Measurements from ENCODE around the gene CLDN22. TPM values are rescaled to one million over a fixed set of nuclear protein-coding genes. Genes with fewer than 3 reads are reported as not detected.

CLDN22 gene
- total and polyA plus RNA-seq, 10 of the 15 experiments (the other 5 are each of a cell fraction or from before 2014, with no cell fraction given) = not detected

DNA sequence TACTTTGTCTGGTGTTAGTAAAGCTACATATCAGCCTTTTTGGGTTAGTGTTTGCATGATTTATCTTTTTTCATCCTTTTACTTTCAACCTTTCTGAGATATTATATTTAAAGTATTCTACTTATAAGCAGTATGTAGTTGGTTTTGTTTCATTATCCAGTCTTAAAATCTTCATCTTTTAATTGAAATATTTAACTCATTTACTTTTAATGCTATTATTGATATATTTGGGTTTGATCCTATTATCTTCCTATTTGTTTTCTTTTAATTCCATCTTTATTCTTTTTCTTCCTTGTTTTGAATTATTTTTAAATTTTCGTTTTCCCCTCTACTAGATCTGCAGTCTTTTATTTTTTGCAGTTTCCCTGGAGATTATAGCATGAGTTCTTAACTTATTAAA, 44.0 kb downstream of the CLDN22 start:
- no peak overlapping the region for H2AFZ ChIP-seq (ENCODE audit: control insufficient read depth, low read depth, low read length)
- ChIA-PET POLR2A (no interaction called here), SMC1A (ENCODE audit: uncharacterized antibody, unreplicated experiment) (interaction anchor here (0.6 kb wide), 1 partner anchor 1197 kb away, joined by 3 read pairs; no protein-coding TSS in a partner anchor), CTCF (no interaction called here), RAD21 (ENCODE audit: unreplicated experiment) (no interaction called here)
- H3K27ac ChIP-seq (ENCODE audit: control insufficient read depth, insufficient read depth) = no peak overlapping the region
- WGBS (ENCODE audit: insufficient coverage, insufficient replicate concordance, low lambda C conversion rate, missing lambda C conversion rate) = 0% methylated on average over 1 of the region's 1 CpG
- H3K9ac ChIP-seq (ENCODE audit: control insufficient read depth, insufficient read depth, low read length) = no peak overlapping the region
- no peaks in the 10 kb centered on the region for H3K4me1 ChIP-seq (ENCODE audit: control insufficient read depth, insufficient read depth, low read length)
- intact Hi-C loops (cut with micrococcal nuclease; ENCODE audit: unreplicated experiment) = no loop called here
- in situ Hi-C loops (cut with MboI) = no loop called here
- H3K27me3 ChIP-seq (replicated peaks in 1 of 2; ENCODE audit: control insufficient read depth in 2 of 2, insufficient read depth in 2 of 2, low read length in 1 of 2) = no peaks in the 10 kb centered on the region
- no TSS peak for BruUV-seq (replicated peaks)
- no peak for FAIRE-seq
- ATAC-seq = no peak
- H4K20me1 ChIP-seq (ENCODE audit: control insufficient read depth, insufficient read depth) = no peaks in the 10 kb centered on the region
- TF ChIP-seq, protein P1, sequence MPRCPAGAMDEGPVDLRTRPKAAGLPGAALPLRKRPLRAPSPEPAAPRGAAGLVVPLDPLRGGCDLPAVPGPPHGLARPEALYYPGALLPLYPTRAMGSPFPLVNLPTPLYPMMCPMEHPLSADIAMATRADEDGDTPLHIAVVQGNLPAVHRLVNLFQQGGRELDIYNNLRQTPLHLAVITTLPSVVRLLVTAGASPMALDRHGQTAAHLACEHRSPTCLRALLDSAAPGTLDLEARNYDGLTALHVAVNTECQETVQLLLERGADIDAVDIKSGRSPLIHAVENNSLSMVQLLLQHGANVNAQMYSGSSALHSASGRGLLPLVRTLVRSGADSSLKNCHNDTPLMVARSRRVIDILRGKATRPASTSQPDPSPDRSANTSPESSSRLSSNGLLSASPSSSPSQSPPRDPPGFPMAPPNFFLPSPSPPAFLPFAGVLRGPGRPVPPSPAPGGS (IDR thresholded peaks at IDR 0.05; ENCODE audit: borderline replicate concordance, insufficient read depth, low read depth, low read length, poor library complexity, severe bottlenecking) = no peak
- TF ChIP-seq MYB (IDR thresholded peaks at IDR 0.05; ENCODE audit: borderline replicate concordance, low read depth, low read length) (no peak), KAT2A (conservative IDR thresholded peaks at IDR 0.05; ENCODE audit: control insufficient read depth, low read depth, low read length) (no peak), STAT1 (conservative IDR thresholded peaks at IDR 0.05) (no peak), BACH1 (IDR thresholded peaks at IDR 0.05; ENCODE audit: borderline replicate concordance) (no peak), CTCF (IDR thresholded peaks at IDR 0.05 in 2 of 3, conservative IDR thresholded peaks at IDR 0.05 in 1 of 3; ENCODE audit: control insufficient read depth in 2 of 3, extremely low read depth in 1 of 3, insufficient read depth in 1 of 3, low read depth in 3 of 3, low read length in 3 of 3) (no peak)
- TF ChIP-seq, protein P2, sequence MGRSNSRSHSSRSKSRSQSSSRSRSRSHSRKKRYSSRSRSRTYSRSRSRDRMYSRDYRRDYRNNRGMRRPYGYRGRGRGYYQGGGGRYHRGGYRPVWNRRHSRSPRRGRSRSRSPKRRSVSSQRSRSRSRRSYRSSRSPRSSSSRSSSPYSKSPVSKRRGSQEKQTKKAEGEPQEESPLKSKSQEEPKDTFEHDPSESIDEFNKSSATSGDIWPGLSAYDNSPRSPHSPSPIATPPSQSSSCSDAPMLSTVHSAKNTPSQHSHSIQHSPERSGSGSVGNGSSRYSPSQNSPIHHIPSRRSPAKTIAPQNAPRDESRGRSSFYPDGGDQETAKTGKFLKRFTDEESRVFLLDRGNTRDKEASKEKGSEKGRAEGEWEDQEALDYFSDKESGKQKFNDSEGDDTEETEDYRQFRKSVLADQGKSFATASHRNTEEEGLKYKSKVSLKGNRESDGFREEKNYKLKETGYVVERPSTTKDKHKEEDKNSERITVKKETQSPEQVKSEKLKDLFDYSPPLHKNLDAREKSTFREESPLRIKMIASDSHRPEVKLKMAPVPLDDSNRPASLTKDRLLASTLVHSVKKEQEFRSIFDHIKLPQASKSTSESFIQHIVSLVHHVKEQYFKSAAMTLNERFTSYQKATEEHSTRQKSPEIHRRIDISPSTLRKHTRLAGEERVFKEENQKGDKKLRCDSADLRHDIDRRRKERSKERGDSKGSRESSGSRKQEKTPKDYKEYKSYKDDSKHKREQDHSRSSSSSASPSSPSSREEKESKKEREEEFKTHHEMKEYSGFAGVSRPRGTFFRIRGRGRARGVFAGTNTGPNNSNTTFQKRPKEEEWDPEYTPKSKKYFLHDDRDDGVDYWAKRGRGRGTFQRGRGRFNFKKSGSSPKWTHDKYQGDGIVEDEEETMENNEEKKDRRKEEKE (IDR thresholded peaks at IDR 0.05) = no peak
- TF ChIP-seq, protein P3, sequence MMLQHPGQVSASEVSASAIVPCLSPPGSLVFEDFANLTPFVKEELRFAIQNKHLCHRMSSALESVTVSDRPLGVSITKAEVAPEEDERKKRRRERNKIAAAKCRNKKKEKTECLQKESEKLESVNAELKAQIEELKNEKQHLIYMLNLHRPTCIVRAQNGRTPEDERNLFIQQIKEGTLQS (IDR thresholded peaks at IDR 0.05; ENCODE audit: borderline replicate concordance, extremely low read depth, low read depth, low read length) = no peak
- no peaks in the 10 kb centered on the region for H3K9me3 ChIP-seq (replicated peaks; ENCODE audit: control insufficient read depth, insufficient read depth, low read length)
- H3K79me2 ChIP-seq (ENCODE audit: control insufficient read depth, insufficient read depth, low read length) = no peaks in the 10 kb centered on the region
- H3K4me3 ChIP-seq = no peak overlapping the region
- no peaks in the 10 kb centered on the region for H3K36me3 ChIP-seq (ENCODE audit: control insufficient read depth in 2 of 2, insufficient read depth in 2 of 2, low read length in 1 of 2)
- H3K4me2 ChIP-seq (ENCODE audit: control insufficient read depth, insufficient read depth) = no peak overlapping the region
- no peak for DNase-seq (ENCODE audit: low read depth, low spot score)

Data from GM12878 (cell line).